Sigmoid colon (tissue), 7 donors: ENCODE data around the gene STRA6. TPM values are rescaled to one million over a fixed set of nuclear protein-coding genes. Genes with fewer than 3 reads are reported as not detected.

Experiments used
- polyA plus RNA-seq, 3 donors: library from polyadenylated mRNA; stranded (reverse); fragments of 200-250 nt; gene quantifications; one replicate each; pipeline ENCODE4 v1.2.3, GENCODE V29; 2013
- small RNA-seq, 3 donors: library from RNA; depleted of rRNA; stranded (forward); fragments of <200 nt; gene quantifications; one replicate each; pipeline ENCODE3, GENCODE V24; 2016
- total RNA-seq, 4 donors: library from RNA; depleted of rRNA; stranded (reverse); fragments of >200 nt; gene quantifications; one replicate each; pipeline ENCODE4 v1.1.0, GENCODE V29; 2016
- donor health status: healthy with polysubstance abuse.
- donor health status: Bipolar disorder and iron deficiency.
- donor health status: healthy.

The STRA6 gene
- total and polyA plus RNA-seq, 7 donors = 0.50 to 0.71 TPM; not detected in 5

Small RNA genes lying within 50 kb of the gene (small RNA-seq; reads per million reads assigned to genes)
- 0 reads per million in 3 donors for gene RF00017

Other genes with a start within 250 kb of the STRA6 start
- 10 to 100 TPM in 3 of 4 donors, 1 to 10 TPM in 1; 10.0 to 17.8 (median 13.8) TPM for gene STOML1, start 210.5 kb downstream of the STRA6 start, total RNA-seq
- gene STOML1, start 210.5 kb downstream of the STRA6 start, polyA plus RNA-seq = 10 to 100 TPM in 1 of 3 donors, 1 to 10 TPM in 2; 3.5 to 18.5 (median 4.2) TPM
- 100 to 1,000 TPM in 1 of 4 donors, 10 to 100 TPM in 3; 43.3 to 129 (median 60.0) TPM for gene PML, start 208.1 kb downstream of the STRA6 start, total RNA-seq
- 10 to 100 TPM in 1 of 3 donors, 1 to 10 TPM in 2; 9.6 to 36.4 (median 9.7) TPM for gene PML, start 208.1 kb downstream of the STRA6 start, polyA plus RNA-seq
- not detected for gene GOLGA6A, start 120.2 kb downstream of the STRA6 start, total RNA-seq
- not detected for gene GOLGA6A, start 120.2 kb downstream of the STRA6 start, polyA plus RNA-seq
- gene ISLR2, start 72.2 kb downstream of the STRA6 start, total RNA-seq = 1 to 10 TPM in 2 of 4 donors, under 1 TPM in 2; 0.16 to 2.2 (median 1.1) TPM
- 1 to 10 TPM in 1 of 3 donors, not detected in 2; 1.1 TPM for gene ISLR2, start 72.2 kb downstream of the STRA6 start, polyA plus RNA-seq
- gene ISLR, start 29.1 kb downstream of the STRA6 start, total RNA-seq = 100 to 1,000 TPM in 2 of 4 donors, 10 to 100 TPM in 2; 71.4 to 186 (median 121) TPM
- gene ISLR, start 29.1 kb downstream of the STRA6 start, polyA plus RNA-seq = 10 to 100 TPM in 1 of 3 donors, 1 to 10 TPM in 1, under 1 TPM in 1; 0.69 to 16.3 (median 7.8) TPM
- not detected for gene CCDC33, start 33.5 kb upstream of the STRA6 start, total RNA-seq
- gene CCDC33, start 33.5 kb upstream of the STRA6 start, polyA plus RNA-seq = under 1 TPM in 2 of 3 donors, not detected in 1; 0.09 to 0.60 TPM
- gene CYP11A1, start 164.9 kb upstream of the STRA6 start, total RNA-seq = 1 to 10 TPM in 1 of 4 donors, under 1 TPM in 2, not detected in 1; 0.36 to 1.7 (median 0.49) TPM
- 1 to 10 TPM in 1 of 3 donors, under 1 TPM in 1, not detected in 1; 0.22 to 1.2 TPM for gene CYP11A1, start 164.9 kb upstream of the STRA6 start, polyA plus RNA-seq
- 1 to 10 TPM in 2 of 4 donors, under 1 TPM in 2; 0.28 to 3.5 (median 0.86) TPM for gene SEMA7A, start 231.2 kb upstream of the STRA6 start, total RNA-seq
- gene SEMA7A, start 231.2 kb upstream of the STRA6 start, polyA plus RNA-seq = 1 to 10 TPM in 2 of 3 donors, not detected in 1; 1.4 to 9.8 TPM